ENCODE measurements around the gene CDH4. TPM values are rescaled to one million over a fixed set of nuclear protein-coding genes. Genes with fewer than 3 reads are reported as not detected.

Gene CDH4
- total and polyA plus RNA-seq, 7 donors = under 0.01 to 0.06 TPM; not detected in 5

DNA sequence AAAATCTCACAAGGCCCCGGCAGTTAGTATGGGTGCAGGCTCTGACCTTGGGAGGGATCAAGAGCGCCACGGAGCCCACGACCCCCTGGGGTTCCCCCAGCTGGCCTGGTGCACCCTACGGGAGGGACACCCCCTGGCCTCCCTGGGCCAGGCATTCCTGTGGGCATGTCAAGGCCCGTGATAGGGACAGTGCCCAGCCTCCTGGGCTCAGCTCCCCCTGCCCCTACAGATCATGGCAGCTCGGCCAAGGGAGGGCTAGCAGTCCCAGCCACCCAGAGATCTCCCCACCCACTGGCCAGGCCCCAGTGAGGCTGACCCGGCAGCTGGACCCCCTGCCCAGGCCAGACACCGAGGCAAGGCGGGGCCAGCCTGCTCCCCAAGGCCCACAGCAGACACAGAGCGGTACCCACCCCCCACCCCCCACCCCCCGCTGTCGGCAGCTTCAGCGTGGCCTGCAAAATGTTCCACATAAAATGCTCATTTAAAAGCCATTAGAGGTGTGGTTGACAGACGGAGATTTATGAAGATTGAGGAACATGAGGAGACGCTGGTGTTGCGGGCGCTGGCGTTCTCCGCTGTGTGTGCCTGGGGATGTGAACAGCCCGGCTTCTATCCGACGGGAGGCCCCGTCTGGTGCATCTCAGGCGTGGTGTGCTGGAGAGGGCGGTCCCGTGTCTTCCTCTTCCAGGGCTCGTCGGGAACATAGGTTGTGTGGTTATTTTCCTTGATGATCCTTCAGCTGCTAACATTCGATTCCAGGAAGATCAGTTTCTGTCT is 625.1 kb downstream of the CDH4 start:
- H3K4me3 ChIP-seq = no peak overlapping the region
- intact Hi-C loops (cut with DNase I) = no loop called here
- no peak for DNase-seq
- H3K4me1 ChIP-seq = no peaks in the 10 kb centered on the region
- H3K27me3 ChIP-seq = peaks cover 0 to 44% (median 8%) of the 10 kb centered on the region in 3 donors
- 72 to 77% methylated on average over 30 of the region's 30 CpGs for WGBS, 2 donors
- no peaks in the 10 kb centered on the region for H3K9me3 ChIP-seq
- no peak for TF ChIP-seq EP300 (IDR thresholded peaks at IDR 0.05)
- no peak for TF ChIP-seq POLR2A (IDR thresholded peaks at IDR 0.05)
- TF ChIP-seq, protein P1, sequence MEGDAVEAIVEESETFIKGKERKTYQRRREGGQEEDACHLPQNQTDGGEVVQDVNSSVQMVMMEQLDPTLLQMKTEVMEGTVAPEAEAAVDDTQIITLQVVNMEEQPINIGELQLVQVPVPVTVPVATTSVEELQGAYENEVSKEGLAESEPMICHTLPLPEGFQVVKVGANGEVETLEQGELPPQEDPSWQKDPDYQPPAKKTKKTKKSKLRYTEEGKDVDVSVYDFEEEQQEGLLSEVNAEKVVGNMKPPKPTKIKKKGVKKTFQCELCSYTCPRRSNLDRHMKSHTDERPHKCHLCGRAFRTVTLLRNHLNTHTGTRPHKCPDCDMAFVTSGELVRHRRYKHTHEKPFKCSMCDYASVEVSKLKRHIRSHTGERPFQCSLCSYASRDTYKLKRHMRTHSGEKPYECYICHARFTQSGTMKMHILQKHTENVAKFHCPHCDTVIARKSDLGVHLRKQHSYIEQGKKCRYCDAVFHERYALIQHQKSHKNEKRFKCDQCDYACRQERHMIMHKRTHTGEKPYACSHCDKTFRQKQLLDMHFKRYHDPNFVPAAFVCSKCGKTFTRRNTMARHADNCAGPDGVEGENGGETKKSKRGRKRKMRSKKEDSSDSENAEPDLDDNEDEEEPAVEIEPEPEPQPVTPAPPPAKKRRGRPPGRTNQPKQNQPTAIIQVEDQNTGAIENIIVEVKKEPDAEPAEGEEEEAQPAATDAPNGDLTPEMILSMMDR (IDR thresholded peaks at IDR 0.05) = no peak
- no peak for TF ChIP-seq POLR2AphosphoS5 (IDR thresholded peaks at IDR 0.05)
- no peak overlapping the region for H3K27ac ChIP-seq
- no peaks in the 10 kb centered on the region for H3K36me3 ChIP-seq

DNA sequence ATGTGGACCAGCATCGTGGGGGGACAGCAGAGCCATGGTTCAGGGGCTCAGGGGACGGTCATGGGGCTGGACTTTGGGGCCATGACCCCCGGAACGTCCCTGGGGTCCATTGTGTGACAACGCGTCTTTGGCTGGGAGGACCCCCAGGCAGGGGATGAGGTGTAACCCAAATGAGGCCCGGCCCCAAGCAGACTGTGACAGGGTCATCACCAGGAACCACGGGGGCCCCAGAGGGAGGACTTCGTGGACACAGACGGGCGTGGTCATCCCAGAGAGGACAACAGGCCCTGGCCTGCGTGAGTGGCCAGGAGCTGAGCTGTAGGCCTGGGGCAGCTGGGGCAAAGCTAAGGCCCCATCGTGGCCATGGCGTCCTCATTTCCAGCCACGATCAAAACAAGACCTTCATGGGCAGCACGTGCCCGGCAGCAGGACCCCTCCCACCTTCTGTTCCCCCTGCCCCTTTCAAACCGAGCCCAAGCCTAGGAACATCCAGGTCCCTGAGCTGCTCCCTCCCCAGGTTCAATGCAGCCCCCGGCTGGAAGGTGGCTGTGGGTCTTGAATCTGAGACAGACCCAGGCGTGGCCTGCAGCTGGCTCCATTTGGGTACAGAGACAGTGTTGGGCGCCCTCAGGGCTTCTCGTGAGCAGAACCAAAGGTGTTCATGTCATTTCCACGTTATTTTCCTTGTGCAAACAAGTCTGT is 625.9 kb downstream of the CDH4 start:
- no peak for DNase-seq
- H3K27ac ChIP-seq = no peak overlapping the region
- H3K9me3 ChIP-seq = no peaks in the 10 kb centered on the region
- H3K4me1 ChIP-seq = no peaks in the 10 kb centered on the region
- no peaks in the 10 kb centered on the region for H3K36me3 ChIP-seq
- TF ChIP-seq EP300 (IDR thresholded peaks at IDR 0.05) (no peak), POLR2AphosphoS5 (IDR thresholded peaks at IDR 0.05) (no peak), POLR2A (IDR thresholded peaks at IDR 0.05) (no peak)
- TF ChIP-seq, protein P1 (IDR thresholded peaks at IDR 0.05) = no peak
- peaks cover 0 to 49% (median 8%) of the 10 kb centered on the region in 3 donors for H3K27me3 ChIP-seq
- intact Hi-C loops (cut with DNase I) = no loop called here
- no peak overlapping the region for H3K4me3 ChIP-seq
- WGBS, 2 donors = 73 to 84% methylated on average over 23 of the region's 23 CpGs

GRCh38 chr20:61878478-61879302 is 626.6 kb downstream of the CDH4 start:
- no peak overlapping the region for H3K27ac ChIP-seq
- H3K9me3 ChIP-seq = no peaks in the 10 kb centered on the region
- no peak for DNase-seq
- TF ChIP-seq POLR2AphosphoS5 (IDR thresholded peaks at IDR 0.05) (no peak), POLR2A (IDR thresholded peaks at IDR 0.05) (no peak), EP300 (IDR thresholded peaks at IDR 0.05) (no peak)
- TF ChIP-seq, protein P1 (IDR thresholded peaks at IDR 0.05) = no peak
- no peak overlapping the region for H3K4me3 ChIP-seq
- 85 to 88% methylated on average over 31 of the region's 31 CpGs for WGBS, 2 donors
- H3K36me3 ChIP-seq = no peaks in the 10 kb centered on the region
- intact Hi-C loops (cut with DNase I) = no loop called here
- H3K27me3 ChIP-seq = peaks cover 0 to 57% (median 12%) of the 10 kb centered on the region in 3 donors
- no peaks in the 10 kb centered on the region for H3K4me1 ChIP-seq

DNA sequence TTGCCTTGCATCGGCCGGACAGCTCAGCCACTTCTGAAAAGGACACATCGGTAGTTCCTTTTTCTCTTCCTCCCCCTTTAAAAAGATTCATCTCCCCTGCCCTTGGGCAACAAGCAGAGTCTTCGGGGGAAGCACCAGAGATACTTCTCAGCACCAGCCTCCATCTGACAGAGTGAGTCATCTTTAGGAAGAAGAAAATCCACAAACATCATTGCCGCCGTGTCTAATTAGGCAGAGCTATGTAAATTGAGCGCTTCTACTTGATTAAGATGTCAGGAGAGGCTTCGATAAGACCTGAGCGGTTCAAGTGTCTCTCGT is 627.2 kb downstream of the CDH4 start:
- Histone ChIP-seq H3K27me3 (peaks cover 0 to 62% (median 18%) of the 10 kb centered on the region in 3 donors), H3K4me1 (no peaks in the 10 kb centered on the region), H3K9me3 (no peaks in the 10 kb centered on the region), H3K4me3 (no peak overlapping the region), H3K36me3 (no peaks in the 10 kb centered on the region), H3K27ac (no peak overlapping the region)
- TF ChIP-seq EP300 (IDR thresholded peaks at IDR 0.05) = no peak
- TF ChIP-seq POLR2A (IDR thresholded peaks at IDR 0.05) = no peak
- TF ChIP-seq POLR2AphosphoS5 (IDR thresholded peaks at IDR 0.05) = no peak
- TF ChIP-seq, protein P1 (IDR thresholded peaks at IDR 0.05) = no peak
- no peak for DNase-seq
- WGBS, 2 donors = 88% methylated on average over 10 of the region's 10 CpGs
- intact Hi-C loops (cut with DNase I) = no loop called here

Data from sigmoid colon (tissue), 7 donors.